Activated gamma-delta T cell treated with Interleukin-2 at 50 U/mL for 16 hours (primary cell): ENCODE data around the gene GIMAP6.
"Not testable (repeated sequence)": the region's sequence is repeated elsewhere in the genome, so short reads cannot be mapped to it uniquely, and the experiment has no call there.

Experiments used
- DNase-seq: peaks from one replicate; pipeline ENCODE4 v3.0.0-alpha.2; 2020

Gene GIMAP6

DNA sequence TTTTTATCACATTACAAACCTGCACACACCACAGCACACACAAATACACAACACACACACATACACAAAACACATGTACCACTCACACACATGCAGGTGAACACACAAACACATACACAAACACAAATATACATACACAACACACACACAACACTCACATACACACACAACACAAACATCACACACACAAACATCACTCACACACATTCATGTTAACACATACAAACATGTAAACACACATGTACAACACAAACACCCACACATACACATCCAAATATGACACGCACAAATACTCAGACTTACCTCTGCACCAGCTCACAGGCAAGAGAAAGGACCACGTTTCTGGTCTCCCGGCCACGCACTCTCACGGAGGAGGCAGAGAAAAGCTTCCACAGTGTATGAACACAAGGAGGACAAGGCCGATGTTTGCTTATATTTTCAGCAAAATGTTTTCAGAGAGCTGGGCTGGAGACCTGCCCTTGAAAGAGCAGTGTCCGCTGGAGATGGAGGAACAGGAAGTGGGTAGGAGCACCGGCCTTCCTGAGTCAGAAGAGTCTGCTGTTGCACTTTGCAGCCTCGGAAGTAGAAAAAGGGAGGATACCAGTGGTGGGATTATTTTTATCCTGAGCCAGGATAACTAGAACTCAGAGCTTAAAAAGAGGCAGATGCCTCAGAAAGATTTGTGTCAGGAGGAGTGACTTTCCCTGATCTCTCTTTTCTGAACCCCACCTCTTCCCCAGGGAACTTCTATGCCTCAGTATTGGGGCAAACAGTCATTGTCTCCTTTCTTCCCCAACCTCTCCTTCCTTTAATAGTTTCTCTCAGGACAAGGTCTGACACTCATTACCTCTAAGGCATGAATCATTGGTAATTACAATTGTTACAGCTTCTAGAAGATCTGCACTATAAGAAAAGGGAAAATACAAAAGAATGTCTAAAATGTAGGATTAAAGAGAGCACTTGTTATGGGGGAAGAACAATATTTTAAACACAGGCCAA, at the start of gene GIMAP6:
TSS of gene GIMAP6 (minus strand) at position 520 of the 999 bp plus-strand sequence. CDS start 2,243 bp downstream, outside the sequence.
- DNase-seq = peak; percentile 45

DNA sequence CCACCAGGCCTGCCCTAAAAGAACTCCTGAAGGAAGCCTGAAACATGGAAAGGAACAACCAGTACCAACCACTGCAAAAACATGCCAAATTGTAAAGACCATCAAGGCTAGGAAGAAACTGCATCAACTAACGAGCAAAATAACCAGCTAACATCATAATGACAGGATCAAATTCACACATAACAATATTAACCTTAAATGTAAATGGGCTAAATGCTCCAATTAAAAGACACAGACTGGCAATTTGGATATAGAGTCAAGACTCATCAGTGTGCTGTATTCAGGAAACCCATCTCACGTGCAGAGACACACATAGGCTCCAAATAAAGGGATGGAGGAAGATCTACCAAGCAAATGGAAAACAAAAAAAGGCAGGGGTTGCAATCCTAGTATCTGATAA, 48.2 kb upstream of the GIMAP6 start:
- not testable (repeated sequence) for DNase-seq

DNA sequence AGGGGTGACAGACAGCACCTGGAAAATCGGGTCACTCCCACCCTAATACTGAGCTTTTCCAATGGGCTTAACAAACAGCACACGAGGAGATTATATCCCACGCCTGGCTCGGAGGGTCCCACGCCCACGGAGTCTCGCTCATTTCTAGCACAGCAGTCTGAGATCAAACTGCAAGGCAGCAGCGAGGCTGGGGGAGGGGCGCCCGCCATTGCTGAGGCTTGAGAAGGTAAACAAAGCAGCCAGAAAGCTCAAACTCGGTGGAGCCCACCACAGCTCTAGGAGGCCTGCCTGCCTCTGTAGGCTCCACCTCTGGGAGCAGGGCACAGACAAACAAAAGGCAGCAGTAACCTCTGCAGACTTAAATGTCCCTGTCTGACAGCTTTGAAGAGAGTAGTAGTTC, 46.4 kb upstream of the GIMAP6 start:
- DNase-seq = peak; percentile 26

DNA sequence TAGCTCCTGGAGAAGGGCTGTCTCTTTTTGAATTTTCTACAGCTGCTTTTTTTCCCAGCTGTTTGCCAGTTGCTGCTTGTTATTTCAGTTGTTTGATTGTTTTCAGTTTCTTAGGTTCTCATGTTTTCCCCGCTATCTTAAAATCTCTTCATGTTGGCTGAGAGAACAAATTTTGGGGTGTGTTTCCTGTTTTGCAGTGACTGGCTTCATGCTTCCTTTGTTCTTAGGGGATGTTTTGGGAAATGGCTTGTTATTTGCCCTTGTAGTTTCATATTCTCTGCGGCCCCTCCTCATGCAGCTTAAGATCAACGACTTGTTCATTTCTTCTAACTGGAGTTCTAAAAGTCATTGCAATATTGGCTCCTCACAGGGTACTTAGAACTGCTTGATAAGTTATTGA, 44.7 kb upstream of the GIMAP6 start:
- DNase-seq = not testable (repeated sequence)

DNA sequence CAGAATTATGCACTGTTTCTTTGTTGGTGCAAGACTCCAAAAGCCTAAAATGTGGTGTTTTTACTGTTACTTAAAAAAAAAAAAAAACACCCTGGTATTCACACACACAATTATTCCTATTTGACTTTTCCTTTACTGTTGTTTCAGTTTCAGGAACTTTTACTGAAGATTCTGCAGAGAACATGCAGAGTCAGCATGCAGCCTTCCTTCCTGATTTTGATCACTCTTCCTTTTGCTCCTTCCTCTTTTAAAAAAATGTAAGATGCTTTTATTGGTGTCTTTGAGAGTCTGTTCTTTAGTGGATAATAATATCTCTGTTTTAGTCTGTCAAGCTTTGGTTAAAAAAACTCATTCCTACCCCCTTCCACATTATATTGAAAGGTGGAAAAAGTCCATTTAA, 44.1 kb upstream of the GIMAP6 start:
- DNase-seq = not testable (repeated sequence)

DNA sequence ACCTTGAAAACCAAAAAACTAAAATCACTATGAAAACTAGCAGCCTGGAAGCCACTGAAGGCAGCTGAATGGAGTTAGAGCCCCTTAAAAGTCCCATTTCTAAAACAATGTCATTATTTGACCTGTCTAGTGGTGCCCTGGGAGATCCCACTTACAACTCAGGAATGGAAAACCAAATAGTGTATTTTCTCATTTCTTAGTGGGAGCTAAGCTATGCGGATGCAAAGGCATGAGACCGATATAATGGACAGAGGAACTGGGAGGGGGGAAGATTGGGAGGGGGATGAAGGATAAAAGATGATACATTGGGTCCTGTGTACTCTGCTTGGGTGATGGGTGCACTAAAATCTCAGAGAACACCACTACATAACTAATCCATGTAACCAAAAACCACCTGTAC, 43.5 kb upstream of the GIMAP6 start:
- no peak for DNase-seq

DNA sequence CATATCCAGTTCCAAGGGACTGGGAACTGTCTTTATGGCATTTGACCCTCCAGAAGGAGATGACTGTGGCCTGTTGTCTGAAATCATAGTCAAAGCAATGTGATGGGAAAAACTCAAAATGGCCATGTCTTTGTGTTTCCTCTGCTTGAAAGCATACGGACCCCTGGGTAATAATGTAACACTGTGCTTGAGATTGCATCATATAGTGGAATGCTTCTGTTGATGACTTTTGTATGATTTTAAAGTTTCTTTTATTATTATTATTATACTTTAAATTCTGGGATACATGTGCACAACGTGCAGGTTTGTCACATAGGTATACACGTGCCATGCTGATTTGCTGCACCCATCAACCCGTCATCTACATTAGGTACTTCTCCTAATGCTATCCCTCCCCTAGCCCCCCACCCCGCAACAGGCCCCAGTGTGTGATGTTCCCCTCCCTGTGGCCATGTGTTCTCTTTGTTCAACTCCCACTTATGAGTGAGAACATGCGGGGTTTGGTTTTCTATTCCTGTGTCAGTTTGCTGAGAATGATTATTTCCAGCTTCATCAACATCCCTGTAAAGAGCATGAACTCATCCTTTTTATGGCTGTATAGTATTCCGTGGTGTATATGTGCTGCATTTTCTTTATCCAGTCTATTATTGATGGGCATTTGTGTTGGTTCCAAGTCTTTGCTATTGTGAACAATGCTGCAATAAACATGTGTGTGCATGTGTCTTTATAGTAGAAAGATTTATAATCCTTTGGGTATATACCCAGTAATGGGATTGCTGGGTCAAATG, 39.8 kb upstream of the GIMAP6 start:
- not testable (repeated sequence) for DNase-seq

DNA sequence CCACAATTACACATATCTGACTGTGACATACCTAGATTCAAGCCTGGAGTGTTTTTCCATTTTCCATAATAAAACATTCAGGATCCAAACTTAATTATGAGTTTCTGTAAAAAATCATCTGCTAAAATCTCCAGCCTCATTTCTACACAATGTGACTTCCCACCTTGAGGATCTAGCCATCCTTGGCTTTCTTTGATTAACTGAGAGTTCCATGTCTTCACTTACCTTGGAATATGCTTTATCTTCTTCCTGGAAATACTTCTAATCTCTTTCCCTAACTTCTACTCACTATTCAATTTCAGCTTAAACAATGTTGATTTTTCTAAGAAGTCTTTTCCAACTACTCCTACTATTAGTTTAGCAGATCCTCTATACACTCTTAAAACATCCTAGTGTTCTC, 36.8 kb upstream of the GIMAP6 start:
- no peak for DNase-seq

DNA sequence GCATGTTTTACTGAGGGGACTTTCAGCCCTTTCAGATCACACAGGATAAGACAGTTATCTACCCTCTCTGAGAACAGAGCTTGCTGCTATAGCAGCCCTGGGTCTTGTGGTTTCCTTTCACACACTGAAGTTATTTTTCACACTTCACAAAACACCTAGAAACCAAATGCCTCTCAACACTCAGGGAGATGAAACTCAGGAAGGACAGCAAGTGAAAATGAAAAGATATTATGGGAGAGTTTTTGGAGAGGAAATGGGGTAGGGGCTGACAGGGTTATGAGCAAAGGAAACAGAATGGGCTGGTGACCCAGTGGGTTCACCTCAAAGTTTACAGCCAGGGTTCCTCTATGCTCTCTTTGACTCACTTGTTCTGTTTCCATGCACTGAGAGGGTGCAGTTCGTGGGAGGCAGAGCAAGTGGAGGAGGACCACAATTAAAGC, 36.3 kb upstream of the GIMAP6 start:
- peak; percentile 55 for DNase-seq

DNA sequence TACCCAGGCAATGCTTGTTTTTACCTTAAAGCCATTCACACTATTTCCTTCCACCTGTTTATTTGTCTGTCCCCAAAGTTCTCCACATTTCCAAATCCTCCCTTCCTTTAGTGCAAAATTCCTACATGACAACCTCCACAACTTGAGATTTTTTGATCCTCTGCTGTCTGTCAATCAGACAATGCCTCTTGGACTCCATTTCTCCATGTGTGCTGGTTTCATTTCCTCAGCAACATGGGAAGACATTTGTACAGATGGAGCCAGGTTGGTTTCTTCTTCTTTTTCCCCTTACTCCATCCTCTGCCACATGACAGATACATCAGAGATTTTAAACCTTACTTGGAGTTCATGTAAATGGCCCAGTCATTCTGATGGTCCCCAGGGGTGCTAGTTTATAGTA, 34.2 kb upstream of the GIMAP6 start:
- no peak for DNase-seq

DNA sequence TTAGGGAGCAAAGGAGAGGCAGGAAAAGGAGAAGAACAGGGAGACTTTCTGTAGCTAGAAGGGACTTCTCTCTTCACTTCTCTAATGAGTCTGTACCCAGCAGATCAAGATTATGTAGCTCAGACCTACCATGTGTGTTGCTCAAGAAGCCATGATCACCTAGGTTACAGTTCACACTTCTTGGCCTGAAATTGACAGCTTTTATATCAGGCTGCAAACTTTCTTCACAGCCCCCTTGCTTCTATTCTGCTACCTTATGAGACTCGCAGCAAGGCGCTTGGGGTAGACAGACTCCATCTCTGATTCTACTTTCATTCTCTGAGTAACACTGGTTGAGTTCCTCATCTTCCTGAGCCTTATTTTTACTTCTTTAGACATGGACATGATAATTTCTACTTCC, 33.7 kb upstream of the GIMAP6 start:
- no peak for DNase-seq

DNA sequence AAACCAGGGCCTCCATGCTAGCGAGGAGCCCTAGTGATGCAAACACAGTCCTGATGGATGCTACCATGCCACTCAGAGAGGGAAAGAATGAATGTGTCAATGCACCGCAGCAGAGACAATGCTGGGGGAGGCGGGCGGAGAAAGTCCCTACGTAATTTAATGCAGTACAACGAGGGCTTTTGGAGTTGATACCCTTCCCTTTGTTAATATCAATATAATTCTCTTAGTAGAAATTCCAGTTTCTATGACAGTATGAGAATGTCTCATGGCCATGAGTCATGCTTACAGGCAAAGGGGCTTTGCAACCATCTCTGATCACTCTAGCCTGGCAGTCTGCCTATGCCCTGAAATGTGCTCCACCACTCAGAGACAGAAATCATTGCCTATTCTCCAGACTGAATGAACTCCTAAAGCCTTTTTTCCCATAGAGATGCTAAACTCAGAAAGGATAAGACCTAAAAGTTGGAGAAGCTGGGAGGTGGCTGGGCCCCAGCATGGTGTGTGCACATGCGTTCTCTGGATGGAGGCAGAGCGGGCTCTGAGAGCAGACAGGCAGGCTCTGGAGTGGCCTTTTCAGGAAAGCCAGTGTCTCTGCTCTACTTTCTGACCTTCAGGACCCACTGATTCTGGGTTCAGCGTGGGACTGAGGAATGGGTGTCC, 33.0 kb upstream of the GIMAP6 start:
- DNase-seq = peak; percentile 32

DNA sequence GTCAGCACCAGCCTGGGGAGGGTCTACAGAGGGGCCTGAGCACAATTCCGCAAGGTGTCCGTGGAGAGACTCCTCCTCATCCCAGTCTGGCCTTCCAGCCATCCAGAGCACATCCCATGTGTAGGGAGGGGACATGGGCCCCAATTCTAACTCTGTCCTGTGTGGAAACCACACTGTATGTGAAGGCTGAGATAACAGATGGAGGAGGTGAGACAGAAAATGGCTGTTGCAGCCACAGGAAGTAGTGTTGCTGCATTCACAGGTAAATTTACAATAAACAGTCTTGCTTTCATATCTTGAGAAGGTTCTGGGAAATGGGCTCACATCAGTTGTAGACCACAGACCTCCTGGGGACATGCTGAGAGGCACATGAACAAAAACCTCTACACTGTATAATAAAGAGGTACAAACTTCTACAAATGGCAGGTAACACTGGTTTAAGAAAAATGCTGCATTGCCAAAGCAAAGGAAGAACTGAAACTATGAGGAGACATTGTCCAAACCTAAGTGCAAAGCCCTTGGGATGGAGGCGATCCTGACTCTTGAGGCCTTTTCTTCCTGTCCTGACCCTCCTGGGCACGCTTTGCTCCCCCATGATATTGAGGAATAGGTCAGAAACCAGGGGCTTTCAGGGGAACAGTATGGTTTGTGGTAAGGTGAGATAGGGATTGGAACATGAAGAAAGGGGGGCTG, 31.8 kb upstream of the GIMAP6 start:
- peak; percentile 45 for DNase-seq

DNA sequence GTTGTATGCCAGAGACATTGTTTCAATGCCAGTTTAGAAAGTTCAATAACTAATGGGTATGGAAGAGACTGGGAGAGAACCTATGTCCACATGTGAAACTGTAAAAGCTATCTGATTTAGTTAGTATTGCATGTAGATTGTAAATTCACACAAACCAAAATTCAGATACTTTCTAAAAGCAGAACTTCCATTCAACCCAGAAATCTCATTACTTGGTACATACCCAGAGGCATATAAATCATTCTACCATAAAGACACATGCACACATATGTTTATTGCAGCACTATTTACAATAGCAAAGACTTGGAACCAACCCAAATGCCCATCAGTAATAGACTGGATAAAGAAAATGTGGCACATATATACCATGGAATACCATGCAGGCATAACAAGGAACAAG, 30.6 kb upstream of the GIMAP6 start:
- not testable (repeated sequence) for DNase-seq

DNA sequence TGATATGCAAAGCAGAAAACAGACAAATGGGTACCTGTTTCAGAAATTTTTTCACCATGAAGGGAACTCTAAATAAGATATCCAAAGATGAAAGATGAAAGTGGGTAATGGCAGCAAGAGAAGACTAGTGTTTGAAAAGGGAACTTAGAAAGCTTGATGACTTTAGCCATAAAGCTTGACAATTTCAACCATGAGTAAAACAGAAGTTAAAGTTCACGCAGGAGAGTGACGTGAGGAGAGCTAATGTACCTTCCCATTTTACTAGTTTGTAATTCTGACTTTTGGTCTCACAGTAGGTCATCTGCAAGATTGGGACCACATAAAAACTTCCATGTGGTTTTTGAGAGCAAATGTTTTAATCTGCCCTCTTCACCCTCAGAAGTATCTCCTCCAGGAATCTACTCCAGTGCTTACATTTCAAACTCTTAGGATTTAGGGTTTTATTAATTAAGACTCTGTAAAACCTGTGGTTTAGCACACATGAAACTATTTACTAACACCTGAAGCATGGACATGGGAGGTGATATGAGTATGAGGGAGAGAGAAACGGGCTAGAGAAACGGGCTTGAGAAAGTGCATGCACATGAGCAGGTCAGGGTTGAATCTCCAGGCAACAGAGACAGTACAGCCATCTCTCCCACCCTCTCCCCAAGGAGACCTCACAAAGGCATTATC, 28.9 kb upstream of the GIMAP6 start:
- DNase-seq = no peak

DNA sequence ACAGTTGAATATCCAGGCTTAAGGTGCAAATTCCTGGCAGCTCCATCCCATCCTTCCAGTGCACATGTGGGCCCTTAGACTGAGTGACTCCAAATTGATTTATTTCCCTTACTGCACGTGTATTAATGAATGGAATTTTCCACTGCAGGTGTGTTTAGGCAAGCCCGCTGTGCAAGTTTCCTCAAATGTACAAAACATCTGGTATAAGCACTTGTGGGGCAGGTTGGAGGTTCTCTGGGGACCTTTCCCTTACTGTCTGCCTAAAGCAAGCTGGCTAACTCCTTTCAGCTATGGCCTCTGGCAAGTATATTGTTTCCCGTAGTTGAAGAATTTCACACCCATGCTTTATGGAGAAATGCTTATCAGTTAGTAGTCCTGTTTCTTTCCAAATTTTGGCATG, 25.3 kb upstream of the GIMAP6 start:
- no peak for DNase-seq

DNA sequence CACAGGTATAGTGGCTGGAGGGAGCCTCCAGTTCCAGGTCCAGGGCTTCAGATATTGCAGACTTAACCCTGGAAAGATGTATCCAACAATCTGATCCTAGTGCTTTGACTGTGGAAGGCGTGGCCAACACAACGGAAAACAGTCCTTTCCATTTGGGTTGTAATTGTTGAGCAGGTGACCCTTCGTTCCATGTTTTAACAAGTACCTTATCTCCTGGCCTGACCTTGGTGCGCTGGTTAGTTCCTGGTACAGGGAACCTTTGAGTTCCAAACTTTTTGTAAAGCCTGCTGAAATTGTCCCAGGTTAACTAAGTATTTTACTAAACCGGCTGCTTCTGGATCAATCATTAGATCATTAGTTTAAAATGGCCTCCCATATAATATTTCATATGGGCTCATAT, 23.9 kb upstream of the GIMAP6 start:
- no peak for DNase-seq

DNA sequence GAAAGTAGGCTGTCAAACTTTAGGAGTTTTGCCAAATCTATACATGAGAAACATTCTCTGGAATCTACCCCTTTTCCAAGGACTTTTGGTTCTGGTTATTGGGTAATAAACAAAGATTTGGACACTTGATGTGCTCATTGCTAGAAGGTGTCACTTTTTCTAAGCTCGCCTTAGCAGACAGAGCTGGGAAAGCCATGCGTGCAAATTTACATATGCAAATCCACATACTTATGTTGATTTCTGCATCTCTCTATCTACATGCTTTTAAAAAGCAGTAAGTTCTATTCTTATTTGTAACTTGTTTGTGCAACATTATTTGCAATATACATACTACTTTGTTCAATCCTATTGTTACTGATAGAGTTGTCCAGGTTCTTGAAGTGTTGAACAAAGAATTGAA, 22.5 kb upstream of the GIMAP6 start:
- no peak for DNase-seq

DNA sequence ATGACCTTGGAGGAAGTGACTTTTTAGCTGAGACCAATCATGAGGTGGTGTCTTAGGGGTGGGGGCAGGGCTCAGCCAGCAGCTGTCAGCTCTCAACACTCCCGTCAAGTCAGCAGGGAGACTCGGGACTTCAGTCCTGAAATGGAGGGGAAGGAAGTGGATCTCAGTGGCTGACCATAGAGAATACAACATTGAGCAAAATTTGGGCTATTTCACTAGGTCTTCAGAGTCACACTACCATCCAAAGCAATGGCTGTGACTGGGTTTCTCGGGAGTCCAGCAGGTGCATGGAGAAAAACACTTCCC, 16.8 kb upstream of the GIMAP6 start:
- DNase-seq = no peak

DNA sequence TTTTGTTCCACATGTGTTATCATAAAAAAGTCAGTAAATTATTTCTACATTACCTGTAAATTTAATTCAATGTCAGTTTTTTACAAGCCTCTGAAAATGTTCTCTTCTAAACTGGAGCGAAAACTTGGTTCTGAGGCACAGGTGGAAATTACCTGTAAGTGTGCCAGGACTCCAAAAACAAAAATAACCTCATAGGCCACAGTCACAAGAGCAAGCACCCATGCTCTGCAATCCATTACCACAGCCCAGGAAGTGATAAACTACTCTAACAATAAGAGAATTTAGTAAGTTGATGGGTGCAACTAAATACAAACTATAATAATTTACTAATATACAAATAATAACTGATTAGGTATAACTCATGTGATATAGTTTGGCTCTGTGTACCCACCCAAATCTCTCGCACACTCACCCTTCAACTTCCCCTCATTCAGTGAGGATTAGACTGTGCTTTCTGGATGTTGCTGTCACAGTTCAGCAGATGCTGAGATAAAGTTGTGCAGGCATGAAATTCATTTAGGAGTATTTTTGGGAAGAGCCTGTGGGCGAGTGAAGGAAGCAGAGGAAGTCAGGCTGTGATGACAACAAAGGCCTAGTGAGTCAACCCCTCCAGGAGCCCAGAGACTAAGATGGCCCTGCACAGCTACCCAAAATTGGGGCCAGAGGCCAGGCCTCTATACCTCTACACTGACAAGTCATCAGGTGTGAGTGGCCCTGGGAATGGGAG, 16.3 kb upstream of the GIMAP6 start:
- no peak for DNase-seq

DNA sequence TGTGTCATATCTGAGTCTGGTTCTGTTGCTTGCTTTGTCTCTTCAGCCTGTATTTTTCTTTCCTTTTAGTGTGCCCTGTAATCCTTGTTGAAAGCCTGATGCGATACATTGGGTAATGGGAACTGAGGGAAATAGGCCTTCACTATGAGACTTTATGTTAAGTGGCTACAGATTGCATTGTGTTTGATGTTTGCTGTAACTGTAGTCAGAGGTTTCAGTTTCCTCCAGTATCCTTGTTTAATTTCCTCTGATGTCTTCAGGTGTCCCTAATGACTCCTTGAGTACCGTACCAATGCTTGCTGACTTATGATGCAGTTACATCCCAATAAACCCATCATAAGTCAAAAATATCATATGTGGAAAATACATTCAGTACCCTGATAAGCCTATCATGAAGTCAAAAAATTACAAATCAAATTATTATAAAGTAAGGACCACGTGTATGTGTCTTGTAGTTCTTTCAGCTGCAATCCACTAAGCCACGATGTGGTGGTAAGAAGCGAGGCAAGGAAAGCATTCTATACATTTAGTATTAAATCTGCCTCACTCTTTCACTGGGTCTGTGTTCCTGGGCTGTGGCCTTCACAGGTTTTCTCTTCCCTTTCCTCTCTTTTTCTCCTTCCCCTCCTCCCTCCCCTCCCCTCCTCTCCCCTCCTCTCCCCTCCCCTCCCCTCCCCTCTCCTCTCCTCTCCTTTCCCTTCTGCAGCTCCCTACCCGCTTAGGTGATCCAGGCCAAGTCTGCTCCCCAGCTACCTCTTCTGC, 13.3 kb upstream of the GIMAP6 start:
- no peak for DNase-seq
